CD14-positive monocyte (primary cell): ENCODE measurements around the gene SORBS1. TPM values are rescaled to one million over a fixed set of nuclear protein-coding genes. Genes with fewer than 3 reads are reported as not detected.
A peak's percentile ranks its signal among the peaks of the same experiment; 100 is the strongest.

ENCODE experiments used
- DNase-seq, 3 donors: peaks; one replicate each; pipeline ENCODE4 v3.0.0-alpha.2; 2011 to 2022
- H2AFZ ChIP-seq: 2 replicates; pipeline ENCODE4 v1.6.0; 2012; ENCODE audit warnings: mild to moderate bottlenecking, low read depth, low read length, inconsistent platforms; ENCODE audit not compliant: insufficient read depth, poor library complexity, severe bottlenecking
- H3K27ac ChIP-seq, 2 donors: 1 replicate in 1 of 2; 2 replicates in 1 of 2; pipeline ENCODE4 v1.5.1; 2012 to 2013; ENCODE audit warnings: low read length in 2 of 2, control low read depth in 1 of 2, inconsistent platforms in 1 of 2, low read depth in 1 of 2, mild to moderate bottlenecking in 1 of 2
- H3K27me3 ChIP-seq, 2 donors: one replicate each; pipeline versions ENCODE4 v1.6.0 to v1.6.1; 2011 to 2013; ENCODE audit warnings: low read length in 2 of 2; ENCODE audit not compliant: control insufficient read depth in 2 of 2, insufficient read depth in 2 of 2
- H3K36me3 ChIP-seq, 2 donors: replicated peaks in 1 of 2; 1 replicate in 1 of 2; 2 replicates in 1 of 2; pipeline versions ENCODE4 v1.5.1 to v1.6.1; 2012 to 2013; ENCODE audit warnings: low read length in 2 of 2, control low read depth in 1 of 2, inconsistent platforms in 1 of 2, mild to moderate bottlenecking in 1 of 2; ENCODE audit not compliant: insufficient read depth in 2 of 2, control insufficient read depth in 1 of 2
- H3K4me1 ChIP-seq, 2 donors: 1 replicate in 1 of 2; 2 replicates in 1 of 2; pipeline versions ENCODE4 v1.5.1 to v1.6.1; 2012 to 2013; ENCODE audit warnings: low read length in 2 of 2, control low read depth in 1 of 2, inconsistent platforms in 1 of 2, mild to moderate bottlenecking in 1 of 2, moderate library complexity in 1 of 2; ENCODE audit not compliant: insufficient read depth in 2 of 2, control insufficient read depth in 1 of 2
- H3K4me2 ChIP-seq: replicated peaks from 2 replicates; pipeline ENCODE3; 2012; ENCODE audit warnings: low read length, moderate library complexity, mild to moderate bottlenecking; ENCODE audit not compliant: poor library complexity, severe bottlenecking; ENCODE audit errors: extremely low read depth
- H3K4me3 ChIP-seq, 3 experiments: fragments of 200-600 bp in 1 of 3; sonication (generic) in 1 of 3; replicated peaks in 1 of 3; 1 replicate in 2 of 3; 2 replicates in 1 of 3; pipeline ENCODE4 v1.5.1; 2011 to 2013; ENCODE audit warnings: low read length in 3 of 3, mild to moderate bottlenecking in 3 of 3, control low read depth in 2 of 3, low read depth in 2 of 3, inconsistent platforms in 1 of 3, moderate library complexity in 1 of 3
- H3K79me2 ChIP-seq: 2 replicates; pipeline ENCODE4 v1.6.0; 2012; ENCODE audit warnings: mild to moderate bottlenecking, control low read depth, inconsistent platforms, low read length, moderate library complexity; ENCODE audit not compliant: insufficient read depth
- H3K9ac ChIP-seq: 2 replicates; pipeline ENCODE4 v1.6.0; 2017; ENCODE audit warnings: low read length, mild to moderate bottlenecking; ENCODE audit not compliant: insufficient read depth, poor library complexity, severe bottlenecking
- H3K9me3 ChIP-seq, 2 donors: replicated peaks in 1 of 2; 1 replicate in 1 of 2; 2 replicates in 1 of 2; pipeline versions ENCODE4 v1.5.1 to v1.6.1; 2012 to 2013; ENCODE audit warnings: low read length in 2 of 2, control low read depth in 1 of 2; ENCODE audit not compliant: control insufficient read depth in 1 of 2, insufficient read depth in 1 of 2
- H4K20me1 ChIP-seq: 2 replicates; pipeline ENCODE4 v1.6.0; 2012; ENCODE audit warnings: mild to moderate bottlenecking, low read length, control low read depth, moderate library complexity; ENCODE audit not compliant: insufficient read depth
- H3K27ac Mint-ChIP-seq, 7 donors: one replicate each; pipeline ENCODE4 v1.8.0; 2020; ENCODE audit warnings: mild to moderate bottlenecking in 7 of 7, mixed read lengths in 7 of 7, moderate library complexity in 6 of 7, inconsistent platforms in 2 of 7
- H3K27me3 Mint-ChIP-seq, 3 donors: one replicate each; pipeline ENCODE4 v1.8.0; 2021 to 2022; ENCODE audit warnings: low read depth in 3 of 3, mild to moderate bottlenecking in 3 of 3, mixed read lengths in 3 of 3, moderate library complexity in 3 of 3, inconsistent platforms in 1 of 3
- H3K36me3 Mint-ChIP-seq, 2 donors: one replicate each; pipeline ENCODE4 v1.8.0; 2020; ENCODE audit warnings: mixed read lengths in 2 of 2, inconsistent platforms in 1 of 2, mild to moderate bottlenecking in 1 of 2
- H3K4me1 Mint-ChIP-seq: one replicate; pipeline ENCODE4 v1.8.0; 2020; ENCODE audit warnings: mild to moderate bottlenecking, mixed read lengths
- H3K4me3 Mint-ChIP-seq, 2 donors: one replicate each; pipeline ENCODE4 v1.8.0; 2020; ENCODE audit warnings: mild to moderate bottlenecking in 2 of 2, mixed read lengths in 2 of 2, moderate library complexity in 1 of 2
- H3K9me3 Mint-ChIP-seq, 7 donors: one replicate each; pipeline ENCODE4 v1.8.0; 2020 to 2022; ENCODE audit warnings: mixed read lengths in 7 of 7, mild to moderate bottlenecking in 6 of 7, moderate library complexity in 6 of 7, inconsistent platforms in 2 of 7
- CTCF ChIP-seq: fragments of 200-600 bp; IDR thresholded peaks from one replicate; pipeline ENCODE4 v1.8.0; 2022; ENCODE audit warnings: antibody characterized with exemption, mild to moderate bottlenecking
- WGBS: methylation state at CpG from one replicate; pipeline ENCODE4 v1.1.5; 2013; ENCODE audit warnings: missing lambda C conversion rate; ENCODE audit not compliant: insufficient coverage; 5-methylcytosine and 5-hydroxymethylcytosine counted together
- intact Hi-C, 2 donors: fragments of 100-400 bp; cut with micrococcal nuclease; formaldehyde crosslinking; loops; one replicate each; pipeline versions ENCODE4 v1.15.0 to v1.15.1; 2023
- polyA plus RNA-seq, 3 donors: library from polyadenylated mRNA; depleted of rRNA in 1 of 3; unstranded in 2 of 3; stranded (reverse) in 1 of 3; fragments of 300-500 nt in 2 of 3; fragments of >200 nt in 1 of 3; fragmentation: Illumina TruSeq in 2 of 3; gene quantifications; 1 replicate in 2 of 3; 2 replicates in 1 of 3; pipeline ENCODE4 v1.2.3, GENCODE V29; 2012 to 2021

SORBS1 gene
- polyA plus RNA-seq, 3 donors = 0.08 to 0.15 TPM; not detected in 1

- H3K4me1 ChIP-seq = peaks cover 9 to 12% of the 10 kb centered on the region in 2 donors
- H3K27me3 ChIP-seq = no peaks in the 10 kb centered on the region
- DNase-seq = no peak
- peaks cover 0 to 1% (median 0%) of the 10 kb centered on the region in 3 donors for H3K27me3 Mint-ChIP-seq
- H2AFZ ChIP-seq = no peak overlapping the region
- intact Hi-C loops = no loop called here
- no peaks in the 10 kb centered on the region for H3K9me3 ChIP-seq
- H3K4me3 Mint-ChIP-seq = no peak overlapping the region
- peaks cover 14% of the 10 kb centered on the region for H3K4me1 Mint-ChIP-seq
- H3K4me3 ChIP-seq = no peak overlapping the region
- no peak for TF ChIP-seq CTCF
- no peak overlapping the region for H3K9ac ChIP-seq
- no peaks in the 10 kb centered on the region for H3K79me2 ChIP-seq
- H3K4me2 ChIP-seq = no peak overlapping the region
- peak overlapping the region in 1 of 7 donors; percentile 55 for H3K27ac Mint-ChIP-seq
- WGBS = 100% methylated on average over 1 of the region's 2 CpGs
- H3K9me3 Mint-ChIP-seq = peaks cover 0 to 3% (median 0%) of the 10 kb centered on the region in 7 donors
- no peaks in the 10 kb centered on the region for H3K36me3 Mint-ChIP-seq
- no peaks in the 10 kb centered on the region for H4K20me1 ChIP-seq
- no peak overlapping the region for H3K27ac ChIP-seq
- H3K36me3 ChIP-seq = no peaks in the 10 kb centered on the region
Observed at GRCh38 chr10:95389176-95389575, 172.0 kb downstream of the SORBS1 start.

GRCh38 chr10:95388539-95388938 is 172.6 kb downstream of the SORBS1 start:
- Histone ChIP-seq H2AFZ (no peak overlapping the region), H3K9ac (no peak overlapping the region), H3K4me2 (no peak overlapping the region), H3K36me3 (no peaks in the 10 kb centered on the region), H3K9me3 (no peaks in the 10 kb centered on the region), H4K20me1 (no peaks in the 10 kb centered on the region), H3K4me1 (peaks cover 9 to 12% of the 10 kb centered on the region in 2 donors), H3K79me2 (no peaks in the 10 kb centered on the region), H3K27me3 (no peaks in the 10 kb centered on the region), H3K4me3 (no peak overlapping the region), H3K27ac (no peak overlapping the region)
- H3K9me3 Mint-ChIP-seq = peaks cover 0 to 3% (median 0%) of the 10 kb centered on the region in 7 donors
- H3K36me3 Mint-ChIP-seq = no peaks in the 10 kb centered on the region
- H3K27me3 Mint-ChIP-seq = peaks cover 0 to 1% (median 0%) of the 10 kb centered on the region in 3 donors
- TF ChIP-seq CTCF = no peak
- peaks cover 14% of the 10 kb centered on the region for H3K4me1 Mint-ChIP-seq
- 60% methylated on average over 1 of the region's 1 CpG for WGBS
- DNase-seq = no peak
- H3K27ac Mint-ChIP-seq = peak overlapping the region in 1 of 7 donors; percentile 45
- intact Hi-C loops = no loop called here
- no peak overlapping the region for H3K4me3 Mint-ChIP-seq
